Stimulated activated CD4-positive, alpha-beta T cell treated with anti-CD3 and anti-CD28 coated beads, Interleukin-1b, Interleukin-23, amount 100 ng/mL, for 1 hour (primary cell): Measurements from ENCODE around the gene FAM118B.
"Not testable (repeated sequence)": the region's sequence is repeated elsewhere in the genome, so short reads cannot be mapped to it uniquely, and the experiment has no call there.

Experiments
- DNase-seq, 2 donors: peaks; one replicate each; pipeline ENCODE4 v3.0.0-alpha.2; 2020; ENCODE audit warnings: low read depth in 2 of 2

Gene FAM118B

DNA sequence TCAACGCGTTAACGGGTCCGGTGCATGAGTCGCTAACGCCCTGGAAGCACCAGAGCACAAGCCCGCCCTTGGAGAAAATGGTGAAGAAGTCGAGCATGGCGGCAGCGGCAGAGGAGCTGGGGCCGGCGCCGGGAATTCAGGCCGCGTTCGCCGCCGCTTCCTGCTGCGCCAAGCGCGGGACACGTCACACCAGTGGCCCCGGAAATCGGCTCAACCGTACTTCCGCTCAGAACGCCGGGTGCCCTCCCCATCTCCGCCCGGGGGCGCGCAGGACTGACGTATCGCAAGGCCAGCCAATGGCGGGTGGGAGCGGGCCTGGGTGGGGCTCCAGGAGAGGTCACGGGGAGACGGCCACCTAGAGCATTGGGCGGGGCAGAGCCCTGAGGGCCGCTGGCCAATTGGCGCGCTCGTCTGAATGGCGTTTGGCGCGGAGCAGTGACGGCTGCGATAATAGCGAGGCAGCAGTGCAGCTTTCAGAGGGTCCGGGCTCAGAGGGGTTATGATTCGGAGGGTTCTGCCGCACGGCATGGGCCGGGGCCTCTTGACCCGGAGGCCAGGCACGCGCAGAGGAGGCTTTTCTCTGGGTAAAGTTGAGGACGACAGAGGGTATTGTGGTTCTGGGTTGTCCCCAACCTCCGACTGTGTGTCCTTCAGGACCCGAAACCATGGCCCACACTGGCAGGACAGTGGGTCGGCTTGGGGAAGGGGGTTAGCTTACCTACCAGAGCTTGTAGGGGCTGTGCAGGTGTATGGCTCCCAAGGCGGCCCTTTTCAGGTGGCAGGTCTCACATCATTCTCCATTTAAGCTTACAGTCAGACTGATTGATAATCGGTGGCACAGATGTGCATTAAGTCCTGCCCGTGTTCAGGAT is 57.4 kb downstream of the FAM118B start, which contains the start of the genes FOXRED1 and SRPRA:
FOXRED1 (plus strand) TSS at position 447 of the 872 bp plus-strand sequence; CDS start at position 500, 53 bp downstream.
SRPRA (minus strand) TSS at position 188 of the 872 bp plus-strand sequence; CDS start at position 97, 91 bp downstream.
- DNase-seq, result peak; percentile 98

DNA sequence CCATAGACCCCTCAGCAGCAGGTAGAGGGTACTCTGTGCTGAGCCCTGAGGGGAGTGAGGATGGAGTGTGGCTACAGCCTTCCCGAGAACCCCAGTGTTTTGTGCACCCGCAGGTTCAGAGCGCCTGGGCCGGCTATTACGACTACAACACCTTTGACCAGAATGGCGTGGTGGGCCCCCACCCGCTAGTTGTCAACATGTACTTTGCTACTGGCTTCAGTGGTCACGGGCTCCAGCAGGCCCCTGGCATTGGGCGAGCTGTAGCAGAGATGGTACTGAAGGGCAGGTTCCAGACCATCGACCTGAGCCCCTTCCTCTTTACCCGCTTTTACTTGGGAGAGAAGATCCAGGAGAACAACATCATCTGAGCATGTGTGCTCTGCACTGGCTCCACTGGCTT is 65.7 kb downstream of the FAM118B start:
- no peak for DNase-seq

DNA sequence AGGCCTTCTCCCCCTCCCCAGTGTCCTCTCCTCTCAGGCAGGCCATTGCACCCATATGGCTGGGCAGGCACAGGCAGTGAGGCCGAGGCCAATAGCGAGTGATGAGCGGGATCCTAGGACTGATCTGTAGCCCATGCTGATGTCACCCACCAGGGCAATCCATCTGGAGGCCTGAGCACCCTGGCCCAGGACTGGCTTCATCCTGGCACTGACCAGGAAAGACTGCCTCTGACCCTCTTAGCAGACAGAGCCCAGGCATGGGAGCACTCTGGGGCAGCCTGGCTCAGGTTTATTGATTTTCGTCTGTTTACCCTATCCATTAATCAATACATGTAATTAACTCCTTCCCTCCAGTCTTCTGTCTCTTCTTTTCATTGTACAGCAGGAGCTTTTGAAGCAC is 66.2 kb downstream of the FAM118B start:
- no peak for DNase-seq

DNA sequence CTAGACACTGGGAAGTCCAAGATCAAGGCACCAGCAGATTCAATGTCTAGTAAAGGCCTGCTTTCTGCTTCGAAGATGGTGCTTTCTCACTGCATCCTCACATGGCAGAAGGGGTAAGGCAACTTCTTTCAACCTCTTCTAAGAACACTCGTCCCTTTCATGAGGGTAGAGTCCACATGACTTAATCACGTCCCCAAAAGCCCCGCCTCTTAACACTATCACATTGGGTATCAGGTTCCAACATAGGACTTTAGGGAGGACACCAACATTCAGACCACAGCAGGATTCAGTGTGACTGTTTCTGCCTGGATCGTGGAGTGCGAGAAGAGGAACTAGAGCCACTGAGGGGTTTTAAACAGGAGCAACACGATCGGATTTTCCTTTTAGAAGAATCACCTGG is 67.6 kb downstream of the FAM118B start:
- DNase-seq, result no peak

DNA sequence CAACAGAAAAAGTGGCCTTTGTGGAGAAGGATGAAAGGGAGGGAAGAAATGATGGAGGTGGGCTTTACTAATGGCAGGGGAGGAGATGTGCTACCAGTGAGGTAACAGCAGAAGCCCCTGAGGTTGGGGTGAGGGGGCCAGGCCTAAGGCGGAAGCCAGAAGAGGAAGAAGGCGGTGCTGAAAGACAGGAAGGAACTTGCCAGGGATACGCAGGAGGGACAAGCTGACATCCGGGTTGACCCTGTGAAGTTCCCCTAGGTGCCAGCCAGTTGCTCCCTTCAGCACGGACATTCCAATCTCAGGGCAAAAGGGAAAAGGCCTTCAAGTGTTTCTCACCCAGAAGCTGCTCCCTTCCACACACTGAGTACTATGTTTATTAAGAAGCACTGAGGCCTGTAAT is 69.0 kb downstream of the FAM118B start:
- no peak for DNase-seq

DNA sequence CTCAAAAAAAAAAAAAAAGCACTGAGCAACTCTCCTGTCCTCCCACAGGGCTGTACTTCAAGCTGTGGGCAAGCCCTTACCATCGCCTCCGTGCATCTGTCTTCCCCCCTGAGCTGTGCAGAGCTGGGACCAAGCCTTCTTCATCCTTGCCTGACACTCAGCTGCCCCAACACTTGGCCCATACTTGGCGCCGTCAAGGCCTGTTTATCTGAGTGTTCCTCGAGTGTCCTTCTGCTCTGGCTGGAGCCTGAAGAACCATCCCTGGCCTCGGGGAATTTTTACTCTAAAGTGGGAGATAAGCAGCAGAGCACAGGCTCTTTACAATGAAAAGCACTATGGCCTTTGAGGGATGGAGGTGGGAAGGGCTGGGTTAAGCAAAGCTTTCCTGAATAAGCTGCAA is 69.7 kb downstream of the FAM118B start:
- no peak for DNase-seq

DNA sequence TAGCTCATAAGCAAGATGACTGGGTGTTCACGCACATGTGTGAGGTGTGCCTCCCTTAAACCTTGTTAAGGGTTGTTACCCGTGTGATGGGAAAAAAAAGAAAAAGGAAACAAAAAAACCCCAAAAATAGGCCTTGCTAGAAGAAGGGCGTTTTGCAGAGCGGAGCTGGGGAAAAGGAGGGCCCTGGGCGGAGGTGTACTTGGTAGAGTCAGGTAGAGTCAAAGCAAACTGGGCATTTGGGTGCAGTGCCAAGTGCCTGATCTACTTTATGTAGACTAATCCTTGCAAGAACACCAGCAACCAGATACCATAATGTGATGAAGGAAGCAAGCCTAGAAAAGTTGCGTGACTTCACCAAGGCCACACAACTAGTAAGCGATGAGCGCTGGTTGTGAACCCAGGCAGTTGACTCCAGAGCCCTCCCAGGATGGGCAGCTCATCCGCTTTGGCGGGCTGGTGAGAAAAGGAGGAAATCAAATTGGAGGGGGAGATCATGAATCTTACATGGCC is 70.1 kb downstream of the FAM118B start:
- DNase-seq, result no peak

DNA sequence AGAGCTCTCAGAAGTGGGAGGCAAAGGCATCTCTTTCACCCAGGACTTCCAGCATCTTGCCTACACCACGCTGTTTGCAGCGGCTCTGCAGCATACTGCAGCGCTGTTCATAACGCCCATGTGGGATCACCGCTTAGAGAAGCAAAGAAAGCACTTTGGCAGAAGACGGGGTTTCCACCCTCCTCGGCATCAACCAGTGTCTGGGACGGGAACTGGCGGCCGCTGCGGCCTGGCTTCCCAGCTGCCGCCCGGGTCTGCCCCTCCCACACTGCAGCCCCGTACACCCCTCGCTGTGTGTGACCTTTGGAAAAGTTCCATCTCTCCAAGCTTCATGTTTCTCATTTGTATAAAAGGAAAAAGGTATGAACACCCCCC is 70.8 kb downstream of the FAM118B start:
- no peak for DNase-seq

DNA sequence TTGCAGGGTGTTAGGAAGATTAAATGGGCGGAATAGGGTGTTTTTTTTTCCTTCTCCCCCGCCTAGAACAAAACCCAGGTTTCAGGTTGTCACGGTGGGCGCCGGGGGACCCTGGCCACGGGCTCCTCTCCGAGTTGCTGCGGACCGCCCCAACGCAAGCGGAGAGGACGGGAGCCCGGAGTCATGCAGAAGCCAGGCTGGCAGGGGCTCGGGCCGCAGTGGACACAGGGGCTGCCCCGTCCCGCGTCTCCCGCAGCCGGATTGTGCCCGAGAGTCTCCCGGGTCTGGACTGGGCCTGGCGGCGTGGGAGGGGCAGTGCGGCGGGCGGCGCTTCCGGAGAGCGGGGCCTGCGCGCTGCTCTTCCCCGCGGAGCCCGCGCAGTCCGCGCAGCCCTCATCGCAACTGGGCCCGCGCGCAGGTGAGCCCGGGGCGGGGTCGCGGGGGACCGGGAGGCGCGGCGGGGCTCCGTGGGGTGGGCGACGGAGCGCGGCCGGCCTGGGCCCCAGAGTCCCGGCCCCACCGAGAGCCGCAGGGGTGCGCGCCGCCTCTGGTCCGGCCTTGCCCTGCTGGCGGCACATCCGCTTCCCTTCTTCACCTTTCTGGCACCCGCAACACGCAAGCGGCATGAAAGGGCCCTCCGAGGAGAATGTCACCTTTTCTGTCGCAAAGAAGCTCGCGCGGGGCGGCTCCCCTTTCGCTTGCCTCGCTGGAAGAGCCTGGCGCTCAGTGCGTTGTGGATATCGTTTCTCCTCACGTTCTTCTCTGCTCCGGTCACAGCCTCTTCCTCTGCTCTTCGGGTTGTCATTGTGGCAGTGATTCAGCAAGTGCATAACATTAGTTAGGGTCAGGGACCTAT is 71.4 kb downstream of the FAM118B start, which contains the start of gene TIRAP:
TIRAP (plus strand) TSS at position 358 of the 856 bp plus-strand sequence. CDS start 7,802 bp downstream, outside the sequence.
- no peak for DNase-seq

DNA sequence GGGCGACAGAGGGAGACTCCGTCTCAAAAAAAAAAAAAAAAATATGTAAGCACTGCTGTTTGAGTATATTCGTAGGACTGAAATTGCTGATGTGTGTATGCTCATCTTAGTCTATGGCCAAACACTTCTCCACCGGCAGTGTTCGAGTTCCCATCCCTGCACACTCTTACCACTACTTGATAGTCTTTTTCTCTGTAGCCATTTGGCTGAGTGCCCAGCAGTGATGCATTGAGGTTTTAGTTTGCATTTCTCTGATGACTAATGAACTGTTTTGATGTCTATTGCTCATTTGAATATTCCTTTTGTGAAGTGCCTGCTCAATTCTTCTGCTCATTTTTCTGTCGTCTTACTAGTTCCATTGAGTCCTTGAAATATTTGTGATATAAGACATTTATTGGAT is 73.2 kb downstream of the FAM118B start:
- DNase-seq, result peak; percentile 53 to 77

DNA sequence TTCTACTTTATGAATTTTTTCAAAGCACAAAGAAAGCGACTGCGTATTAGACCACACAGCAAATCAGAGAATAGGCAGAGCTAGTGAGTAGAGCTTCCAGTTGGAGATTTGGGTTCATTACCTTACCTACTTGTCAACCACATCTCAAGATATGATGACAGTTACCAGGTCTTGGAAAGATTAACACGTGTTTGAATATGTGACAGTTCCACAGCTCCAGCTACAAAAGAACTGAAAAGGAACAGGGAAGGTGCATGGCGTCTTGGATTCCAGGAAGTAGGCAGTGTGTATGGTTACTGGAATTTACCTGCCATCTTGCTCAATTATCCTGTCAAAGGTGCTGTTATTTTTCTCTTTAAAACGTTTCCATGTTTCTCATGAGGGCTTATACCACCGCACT is 76.7 kb downstream of the FAM118B start:
- no peak for DNase-seq

DNA sequence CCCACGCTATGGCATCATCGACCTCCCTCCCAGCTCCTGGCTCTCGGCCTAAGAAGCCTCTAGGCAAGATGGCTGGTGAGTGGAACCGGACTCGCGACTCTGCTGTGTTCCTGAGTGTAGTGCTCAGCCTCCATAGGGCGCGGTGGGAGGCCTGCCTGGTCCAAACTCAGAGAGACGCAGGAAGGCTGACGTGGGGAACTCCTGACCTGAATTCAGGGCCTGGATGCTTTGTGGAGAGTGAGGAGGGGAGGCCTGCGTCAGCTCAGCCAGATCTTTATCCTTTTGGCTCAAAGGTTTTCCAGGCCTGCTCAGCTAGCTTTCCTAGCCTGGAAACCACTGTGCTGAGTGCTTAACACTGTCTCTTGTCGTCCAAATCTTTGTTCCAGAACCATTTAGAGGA is 79.3 kb downstream of the FAM118B start:
- no peak for DNase-seq

DNA sequence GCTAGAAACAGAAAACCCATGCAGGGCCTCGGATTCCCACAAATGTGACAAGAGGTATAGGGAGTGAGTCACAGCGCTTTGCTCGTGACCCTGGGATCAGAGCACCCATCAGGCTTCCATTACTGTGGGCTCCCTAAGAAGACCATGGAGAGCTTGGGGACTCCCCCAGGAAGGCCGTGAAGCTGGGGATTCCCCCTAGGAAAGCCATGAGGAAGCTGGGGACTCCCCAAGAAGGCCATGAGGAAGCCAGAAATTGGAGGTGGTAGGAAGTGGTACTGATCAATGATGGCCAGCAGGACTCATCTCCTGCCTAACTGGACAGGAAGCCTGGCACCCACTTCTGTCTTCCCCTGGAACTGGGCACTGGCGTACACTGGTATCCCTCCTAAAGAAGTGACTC is 82.1 kb downstream of the FAM118B start:
- DNase-seq, result no peak

DNA sequence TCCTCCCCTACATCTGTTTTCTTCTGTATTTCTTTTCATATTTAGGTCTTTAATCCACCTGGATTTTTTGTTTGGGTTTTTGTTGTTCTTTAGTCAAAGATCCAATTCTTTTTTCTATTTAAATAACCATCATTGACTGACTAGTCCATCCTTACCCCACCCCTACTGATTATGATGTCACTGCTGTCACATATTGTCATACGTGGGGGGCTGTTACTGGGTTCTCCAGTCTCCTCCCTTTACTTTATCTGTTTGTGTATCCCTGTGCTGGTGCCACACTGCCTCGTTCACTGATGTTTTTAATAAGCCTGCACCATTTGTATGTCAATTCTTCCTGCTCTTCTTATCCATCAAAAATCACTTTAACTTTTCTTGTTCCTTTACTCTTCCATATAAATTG is 85.4 kb downstream of the FAM118B start:
- no peak for DNase-seq

DNA sequence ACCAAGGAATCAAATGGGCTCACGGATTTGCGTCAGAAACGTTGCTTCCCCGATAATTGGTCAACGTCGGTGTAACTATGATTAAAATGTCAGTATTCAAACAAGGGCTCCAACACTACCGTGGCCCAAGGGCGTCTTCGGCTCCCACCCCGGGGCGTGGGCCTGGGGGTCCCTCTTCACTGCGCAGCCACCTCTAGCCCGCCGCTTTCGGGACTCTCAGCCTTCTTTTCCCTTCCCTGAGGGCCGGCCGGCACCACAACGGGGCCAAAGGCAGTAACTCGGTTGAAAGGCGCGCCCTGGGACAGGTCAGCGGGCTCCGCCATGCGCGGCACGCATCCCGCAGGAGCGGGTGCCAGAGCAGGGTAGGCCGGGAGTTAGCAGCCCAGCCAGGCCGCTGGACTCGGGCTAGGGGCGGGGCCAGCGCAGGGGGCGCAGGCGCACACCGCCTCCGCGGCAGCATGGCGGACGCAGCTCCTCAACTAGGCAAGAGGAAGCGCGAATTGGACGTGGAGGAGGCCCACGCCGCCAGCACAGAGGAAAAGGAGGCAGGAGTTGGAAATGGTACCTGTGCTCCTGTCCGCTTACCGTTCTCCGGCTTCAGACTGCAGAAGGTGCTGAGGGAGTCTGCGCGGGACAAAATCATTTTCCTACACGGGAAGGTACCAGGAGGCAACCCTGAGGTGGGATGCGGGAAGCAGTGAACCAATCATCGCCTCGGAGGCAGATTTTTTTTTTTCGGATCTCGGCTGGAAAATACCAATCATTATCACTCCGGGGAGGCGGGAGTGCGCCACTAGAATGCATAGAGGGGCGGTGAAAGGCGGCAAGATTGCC is 92.3 kb downstream of the FAM118B start, which contains the start of gene DCPS:
DCPS (plus strand) TSS at position 438 of the 834 bp plus-strand sequence; CDS start at position 459, 21 bp downstream.
- DNase-seq, result peak; percentile 62 to 71

DNA sequence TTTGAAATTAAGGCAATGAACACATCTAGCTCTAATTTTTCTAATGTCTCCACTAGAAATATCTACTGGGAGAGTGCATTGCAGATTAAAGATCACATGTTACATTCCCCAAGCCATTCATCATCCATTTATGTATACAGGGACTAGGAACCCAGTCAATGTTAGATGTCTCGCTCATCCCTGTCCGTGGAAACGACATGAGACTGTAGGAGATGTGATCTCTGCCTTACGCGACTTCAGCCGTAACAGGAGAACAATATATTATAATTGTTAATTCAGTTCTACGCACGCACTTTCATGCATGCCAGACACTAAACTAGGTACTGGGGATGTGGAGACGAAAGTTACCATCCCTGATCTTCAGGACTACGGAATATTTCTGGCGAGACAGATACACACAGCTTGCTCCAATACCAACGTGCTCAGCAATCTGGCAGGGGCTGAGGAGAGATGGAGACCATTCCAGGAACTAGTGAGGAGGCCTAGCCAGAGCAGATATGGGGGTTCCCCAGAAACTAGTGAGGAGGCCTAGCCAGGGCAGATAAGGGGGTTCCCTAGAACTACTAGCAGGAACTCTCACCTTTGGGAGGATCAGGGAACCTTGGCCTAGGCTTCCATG is 93.0 kb downstream of the FAM118B start:
- DNase-seq, result no peak

DNA sequence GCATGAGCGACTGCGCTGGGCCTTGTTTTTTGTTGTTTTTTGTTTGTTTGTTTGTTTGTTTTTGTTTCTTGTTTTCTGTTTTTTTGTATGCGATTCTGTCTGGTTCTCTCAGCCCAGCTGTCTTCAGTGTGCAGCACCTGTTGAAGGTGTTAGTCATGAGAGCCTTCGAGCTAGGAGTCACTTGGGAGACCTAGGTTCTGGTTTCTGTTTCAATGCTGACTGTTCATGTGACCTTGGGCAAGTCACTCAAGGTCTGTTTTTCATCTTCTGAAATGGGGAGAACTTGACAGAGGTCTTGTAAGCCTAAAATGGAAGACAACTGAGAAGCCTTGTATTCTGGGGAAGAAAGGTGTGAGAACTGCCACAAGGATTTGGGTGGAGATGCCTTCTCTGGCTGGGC is 94.1 kb downstream of the FAM118B start:
- no peak for DNase-seq

DNA sequence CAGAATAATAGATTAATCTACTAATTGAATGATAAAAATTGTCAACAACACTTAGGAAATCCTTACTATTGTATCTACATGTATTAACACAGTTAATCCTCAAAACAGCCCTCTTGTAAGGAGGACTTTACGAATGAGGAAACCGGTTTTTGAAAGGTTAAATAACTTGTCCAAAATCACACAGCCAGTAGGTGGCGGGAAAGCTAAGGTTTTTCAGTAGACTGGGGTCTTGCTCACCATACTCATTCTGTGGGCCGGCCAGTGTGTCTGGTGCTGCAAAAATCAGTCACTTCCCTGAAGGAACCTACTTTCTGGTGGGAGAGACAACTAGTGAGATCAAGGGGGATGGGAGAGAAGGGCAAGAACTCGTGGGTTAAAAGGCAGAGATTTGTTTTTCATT is 96.1 kb downstream of the FAM118B start:
- no peak for DNase-seq

DNA sequence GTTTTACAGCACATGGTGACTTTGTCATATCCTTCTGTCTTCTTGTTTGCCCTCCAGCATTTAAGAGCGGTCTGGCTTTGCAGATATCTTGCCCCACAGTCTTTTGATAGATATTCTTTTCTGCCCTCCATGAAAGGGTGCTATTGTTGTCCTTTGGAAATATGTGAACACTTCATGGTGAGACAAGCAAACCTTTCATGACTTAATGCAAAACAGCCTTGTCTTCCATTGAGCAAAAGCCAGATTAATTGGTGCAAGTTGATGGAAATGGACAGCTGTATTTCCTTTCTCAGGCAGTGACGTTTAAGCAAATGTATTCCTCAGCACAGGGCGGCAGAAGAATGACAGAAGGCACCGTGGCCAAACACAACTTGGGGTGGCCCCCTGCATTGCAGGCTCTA is 96.7 kb downstream of the FAM118B start:
- no peak for DNase-seq

DNA sequence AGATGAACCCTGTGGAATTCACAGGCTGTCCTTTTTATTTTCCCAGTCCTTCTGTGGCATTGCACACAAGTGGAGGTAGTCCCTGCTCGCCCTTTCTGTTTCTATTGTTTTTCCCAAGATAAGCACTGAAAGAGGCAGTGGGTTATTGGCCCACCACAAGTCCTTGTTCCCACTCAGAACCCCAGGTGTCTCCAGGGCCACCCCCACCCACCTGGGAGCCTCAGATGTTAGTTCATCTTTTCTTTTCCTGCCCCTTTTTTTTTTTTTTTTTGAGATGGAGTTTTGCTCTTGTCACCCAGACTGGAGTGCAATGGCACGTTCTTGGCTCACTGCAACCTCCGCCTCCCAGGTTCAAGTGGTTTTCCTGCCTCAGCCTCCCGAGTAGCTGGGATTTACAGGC is 97.2 kb downstream of the FAM118B start:
- DNase-seq, result not testable (repeated sequence)
